GM21576 (cell line): ENCODE measurements around the gene COL4A2.
A peak's percentile ranks its signal among the peaks of the same experiment; 100 is the strongest.

ENCODE experiments used
- ATAC-seq: cut with Tn5 transposase; IDR thresholded peaks from one replicate; pipeline ENCODE4 v1.9.1; 2021; ENCODE audit warnings: mild to moderate bottlenecking, moderate library complexity; ENCODE audit not compliant: unreplicated experiment

Gene COL4A2

GRCh38 chr13:110396913-110397381, 89.9 kb downstream of the COL4A2 start:
- ATAC-seq = no peak

DNA sequence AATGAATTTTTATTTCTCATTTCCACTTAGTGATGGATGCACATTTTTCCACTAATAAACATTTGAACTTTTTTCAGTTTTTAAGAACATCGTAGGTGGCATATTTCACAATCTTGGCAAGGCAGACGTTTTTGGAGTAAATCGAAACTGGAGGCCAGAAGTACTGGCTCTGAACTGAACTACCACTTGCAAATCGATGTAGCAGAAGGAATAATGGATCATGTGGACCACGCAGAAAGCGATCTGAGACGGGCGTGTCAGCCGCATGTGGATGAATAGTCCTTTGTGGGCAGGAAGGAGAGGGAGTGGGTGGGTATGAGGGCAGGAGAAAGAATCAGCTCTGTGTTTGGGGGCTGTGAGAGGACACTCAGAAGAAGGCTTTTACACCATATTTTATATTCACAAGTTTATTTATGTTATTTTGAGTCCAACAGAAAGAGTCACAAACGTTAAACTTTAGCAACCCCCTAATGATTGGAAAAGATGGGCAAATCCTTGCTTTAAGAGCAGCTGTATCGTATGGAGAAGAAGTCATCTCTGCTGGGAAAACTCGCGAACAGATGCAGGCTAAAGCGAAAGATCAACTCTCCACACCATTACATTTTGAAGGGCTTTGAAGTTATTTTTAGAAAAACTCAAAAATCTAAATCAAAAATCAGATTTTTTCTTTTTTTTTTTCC, 90.5 kb downstream of the COL4A2 start:
- no peak for ATAC-seq

GRCh38 chr13:110398564-110399507, 91.8 kb downstream of the COL4A2 start:
- ATAC-seq = no peak

GRCh38 chr13:110399801-110400200, 92.7 kb downstream of the COL4A2 start:
- ATAC-seq = no peak

- ATAC-seq = no peak
Observed at GRCh38 chr13:110400786-110401533, 93.9 kb downstream of the COL4A2 start.

DNA sequence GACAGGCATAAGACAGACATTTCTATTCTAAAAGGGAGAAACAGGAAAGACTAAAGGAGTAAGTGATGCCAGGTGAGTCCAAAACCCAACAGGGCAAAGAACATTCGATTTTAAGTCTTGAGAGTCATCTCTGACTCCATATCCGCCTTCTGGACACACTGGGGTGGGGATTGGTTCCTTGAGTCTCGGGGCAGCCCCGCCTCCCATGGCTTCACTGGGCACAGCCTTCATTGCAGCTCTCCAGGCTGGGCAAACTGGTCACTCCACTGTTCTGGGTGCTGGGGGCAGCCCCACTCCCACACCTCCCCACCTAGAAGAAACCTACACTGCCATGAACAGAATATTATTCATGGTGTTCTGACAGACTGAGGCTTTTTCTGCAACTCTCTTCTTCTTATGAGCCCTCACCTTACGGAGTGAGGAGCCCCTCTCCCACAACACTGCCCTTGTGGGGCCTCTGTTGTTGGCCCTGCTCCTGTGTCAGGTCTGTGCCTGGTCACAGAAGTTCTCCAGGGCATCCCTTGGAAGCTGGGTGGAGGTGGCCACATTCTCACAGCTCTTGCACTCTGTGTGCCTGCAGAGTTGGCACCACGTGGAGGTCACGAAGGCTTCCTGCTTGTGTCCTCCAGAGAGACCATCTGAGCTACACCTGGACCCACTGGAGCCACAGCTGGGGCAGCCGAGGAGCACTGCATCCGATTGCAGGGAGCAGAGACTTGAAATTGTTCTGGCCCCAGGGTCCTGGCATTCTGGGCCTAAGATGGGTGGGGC, 95.4 kb downstream of the COL4A2 start:
- ATAC-seq = no peak

DNA sequence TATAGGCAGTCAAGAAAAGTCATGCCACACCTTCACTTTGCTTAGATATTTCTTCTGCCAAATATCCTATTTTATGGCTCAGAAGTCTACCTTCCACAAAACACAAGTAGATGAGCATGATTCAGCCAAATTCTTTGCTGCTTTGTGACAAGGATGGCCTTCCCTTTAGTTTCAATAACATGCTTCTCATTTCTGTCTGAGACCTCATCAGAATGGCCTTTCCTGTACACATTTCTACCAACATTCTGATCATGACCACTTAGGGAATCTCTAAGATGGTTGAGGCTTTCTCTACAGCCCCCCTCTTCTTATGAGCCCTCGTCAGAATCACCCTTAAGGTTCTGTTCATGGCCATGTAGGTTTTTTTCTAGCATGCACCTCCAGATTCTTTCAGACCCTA, 96.2 kb downstream of the COL4A2 start:
- ATAC-seq = no peak

DNA sequence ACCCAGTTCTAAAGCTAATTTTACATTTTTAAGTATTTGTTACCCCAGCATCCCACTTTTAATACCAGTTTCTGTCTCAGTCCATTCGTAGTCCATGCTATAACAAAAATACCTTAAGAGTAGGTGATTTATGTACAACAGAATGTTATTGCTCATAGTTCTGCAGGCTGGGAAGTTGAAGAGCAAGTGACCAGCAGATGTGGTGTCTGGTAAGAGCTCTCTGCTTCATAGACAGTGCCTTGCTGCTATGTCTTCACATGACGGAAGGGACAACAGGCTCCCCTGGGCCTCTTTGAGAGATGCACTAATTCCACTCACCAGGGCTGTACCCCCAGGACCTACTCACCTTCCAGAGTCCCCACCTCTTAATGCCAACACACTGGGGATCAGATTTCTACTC, 96.6 kb downstream of the COL4A2 start:
- no peak for ATAC-seq

DNA sequence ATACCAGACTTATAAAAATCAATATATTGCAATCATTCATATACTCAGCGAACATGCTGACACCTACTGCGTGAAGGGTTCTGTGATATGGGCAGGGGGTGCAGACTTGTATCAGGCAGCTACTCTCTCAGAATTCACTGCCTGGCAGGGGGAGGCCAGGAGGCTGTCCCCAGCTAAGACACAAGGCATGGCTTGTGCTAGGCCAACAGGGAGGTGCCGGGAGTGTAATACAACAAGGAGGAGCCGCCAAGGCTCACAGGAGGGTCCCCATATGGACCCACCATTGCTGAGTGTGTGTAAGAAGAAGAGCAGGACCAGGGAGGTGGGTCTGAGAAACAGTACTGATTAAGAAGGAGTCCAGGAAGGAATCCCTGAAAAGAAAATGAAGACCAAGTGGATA, 97.2 kb downstream of the COL4A2 start:
- ATAC-seq = no peak

- no peak for ATAC-seq
Observed at GRCh38 chr13:110405597-110406450, 98.7 kb downstream of the COL4A2 start.

DNA sequence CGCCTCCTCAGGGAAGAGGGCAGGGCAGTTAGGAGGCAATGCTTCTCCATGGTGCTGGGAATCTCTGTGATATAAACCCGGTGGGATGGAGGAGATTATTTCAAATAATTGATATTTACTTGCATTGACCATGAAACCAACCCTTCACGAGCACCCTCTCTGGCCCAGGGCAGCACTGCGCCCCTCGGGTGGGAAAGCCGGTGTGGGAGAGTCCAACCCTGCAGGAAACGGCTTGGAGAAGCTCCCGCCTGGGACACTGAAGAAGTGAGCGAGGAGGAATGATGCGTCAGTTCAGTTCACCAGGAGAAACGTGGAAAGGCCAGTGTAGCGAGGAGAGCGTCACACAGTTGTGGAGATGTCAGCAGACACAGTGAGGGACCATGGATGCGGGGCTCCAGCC, 99.9 kb downstream of the COL4A2 start:
- no peak for ATAC-seq

DNA sequence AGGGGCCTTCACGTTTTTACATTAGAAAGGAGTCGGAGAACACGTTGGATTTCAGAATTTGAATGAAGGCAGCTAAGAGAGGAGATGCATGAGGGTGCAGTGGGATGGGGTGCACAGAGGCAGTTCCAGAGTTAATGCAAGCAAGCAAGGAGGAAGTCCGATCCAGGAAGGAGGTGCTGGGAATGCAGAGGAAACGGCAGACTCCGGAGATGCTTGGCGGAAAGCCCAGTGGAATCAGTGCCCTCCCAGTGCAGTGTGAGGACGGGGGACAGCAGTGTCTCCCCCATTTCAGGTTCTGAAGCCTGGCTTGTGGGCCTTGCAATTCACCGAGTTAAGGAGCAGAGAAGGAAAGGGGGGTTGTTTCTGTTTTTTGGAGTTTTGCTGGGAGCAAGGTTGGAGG, 100.4 kb downstream of the COL4A2 start:
- ATAC-seq = no peak

GRCh38 chr13:110408286-110408685, 101.2 kb downstream of the COL4A2 start:
- ATAC-seq = no peak

- no peak for ATAC-seq
Observed at GRCh38 chr13:110409581-110409992, 102.5 kb downstream of the COL4A2 start.

- ATAC-seq = no peak
Observed at GRCh38 chr13:110410000-110410399, 102.9 kb downstream of the COL4A2 start.

DNA sequence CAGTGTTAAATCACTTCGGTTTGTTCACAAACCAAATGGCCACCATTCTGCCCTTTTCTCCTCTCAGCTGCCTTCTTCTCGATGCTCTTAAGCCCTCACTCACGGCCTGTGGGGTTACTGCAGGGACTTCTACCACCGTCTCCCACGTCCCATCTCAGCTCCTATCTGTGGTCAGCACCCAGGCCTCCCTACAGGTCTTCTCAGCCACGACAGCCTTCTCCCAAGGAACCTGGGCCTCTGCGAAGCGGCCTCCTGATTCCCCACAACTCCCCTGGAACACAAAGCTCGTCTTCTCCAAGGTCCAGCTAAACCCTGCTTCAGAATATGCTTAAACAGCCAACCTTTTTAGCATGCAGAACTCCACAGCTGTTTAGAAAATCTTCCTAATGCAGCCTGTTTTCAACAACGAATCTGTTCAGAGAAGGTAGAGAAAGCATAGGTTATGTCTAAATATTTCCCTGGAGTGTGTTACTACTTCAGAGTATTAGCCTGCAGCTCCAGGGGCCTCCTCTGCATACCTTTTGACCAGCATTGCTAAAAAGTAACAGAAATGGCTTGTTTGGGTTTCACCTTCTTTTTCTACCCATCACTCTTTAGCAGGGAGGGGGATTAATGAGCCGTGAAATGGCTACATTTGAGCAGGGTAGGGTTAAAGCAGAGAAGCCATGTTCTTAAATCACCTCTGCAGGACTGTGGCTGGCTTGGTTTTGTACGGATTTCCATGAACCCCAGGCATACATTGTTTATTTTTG, 104.0 kb downstream of the COL4A2 start:
- ATAC-seq = no peak

- ATAC-seq = peak; percentile 5
Observed at GRCh38 chr13:110411688-110412059, 104.6 kb downstream of the COL4A2 start.

DNA sequence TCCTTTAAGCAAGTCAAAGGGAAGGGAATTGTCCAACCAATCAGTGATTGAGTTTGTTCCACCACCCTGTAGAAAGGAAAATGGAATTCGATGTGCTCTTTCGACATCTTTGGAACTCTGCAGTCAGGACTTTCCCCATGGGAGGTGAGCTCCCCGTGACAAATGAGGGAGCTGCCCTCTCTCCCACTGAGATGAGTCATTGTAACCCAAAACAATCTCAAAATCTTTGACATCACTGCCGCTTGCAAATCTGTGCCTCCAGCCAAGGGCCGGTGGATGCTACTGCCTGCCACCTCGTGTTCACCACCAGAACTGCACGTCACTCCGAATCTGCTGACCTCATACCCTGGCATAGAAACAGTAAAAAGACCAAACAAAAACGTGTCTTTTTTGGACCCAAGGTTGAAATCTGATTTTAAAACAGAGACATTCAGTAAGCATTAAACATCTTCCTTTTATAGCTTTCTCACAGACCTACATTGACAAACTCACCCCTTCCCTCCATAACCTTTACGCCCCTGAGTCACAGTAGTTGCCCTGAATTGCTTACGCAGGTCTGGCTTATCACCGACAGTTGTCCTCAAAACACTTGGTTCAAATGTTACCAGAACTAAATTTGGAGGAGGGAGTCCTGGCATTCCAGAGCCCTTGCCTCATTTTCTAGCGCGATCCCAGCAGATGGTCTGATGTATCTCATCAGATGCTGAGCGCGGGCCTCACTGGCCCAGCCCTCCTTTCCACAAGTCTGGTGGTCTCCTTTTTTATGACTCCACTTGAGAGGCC, 105.2 kb downstream of the COL4A2 start:
- peak; percentile 80 for ATAC-seq
